Cardiac fibroblast (primary cell): Measurements from ENCODE around the gene TBC1D9.

ENCODE experiments used
- DNase-seq, 2 donors: peaks; one replicate each; pipeline versions ENCODE4 v3.0.0 to v3.0.0-alpha.2; 2010; ENCODE audit warnings: low read depth in 2 of 2
- H3K4me3 ChIP-seq, 2 donors: replicated peaks in 1 of 2; 1 replicate in 1 of 2; 2 replicates in 1 of 2; pipeline ENCODE4 v1.5.1; 2011; ENCODE audit warnings: low read depth in 2 of 2, low read length in 2 of 2, mild to moderate bottlenecking in 2 of 2, moderate library complexity in 1 of 2
- CTCF ChIP-seq: IDR thresholded peaks from one replicate; pipeline ENCODE4 v1.5.1; 2011; ENCODE audit warnings: low read depth, mild to moderate bottlenecking, low read length, inconsistent platforms

The TBC1D9 gene

DNA sequence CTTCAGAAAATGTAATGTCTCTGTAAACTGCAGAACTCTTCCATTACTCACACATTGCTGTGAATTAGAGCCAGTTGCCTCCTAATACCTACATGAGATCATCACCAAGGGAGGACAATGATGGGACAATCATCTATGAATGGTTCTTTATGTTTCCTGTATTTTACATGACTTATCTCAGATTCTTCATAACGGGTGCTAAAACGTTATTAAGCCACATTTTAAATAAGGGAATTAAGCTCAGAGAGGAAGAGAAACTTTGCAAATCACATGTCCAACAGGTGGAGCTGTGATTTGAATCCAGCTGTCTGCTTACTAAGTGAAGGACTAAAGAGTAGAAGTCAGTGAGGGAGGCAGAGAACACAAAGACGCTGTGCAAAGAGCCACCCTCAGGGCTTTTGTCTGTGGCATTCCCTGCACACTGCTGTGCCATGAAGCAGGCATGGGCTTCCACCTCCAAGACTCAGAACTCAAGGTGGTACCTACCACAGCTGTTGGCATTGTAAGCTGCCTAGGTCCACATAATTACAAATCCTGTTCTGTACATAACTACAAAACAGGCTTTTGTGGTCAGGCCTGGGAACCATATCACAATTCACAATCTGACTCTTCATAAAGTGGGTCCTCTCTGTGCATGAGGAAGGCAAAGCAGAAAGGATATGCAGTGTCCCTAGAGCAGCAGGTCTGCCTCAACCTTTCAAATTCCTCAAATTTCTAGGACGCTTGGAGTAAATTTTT is 12.8 kb downstream of the TBC1D9 start:
- peak; percentile 3 for TF ChIP-seq CTCF
- DNase-seq: peak in 1 of 2 donors; percentile 71
- H3K4me3 ChIP-seq: no peak overlapping the region

DNA sequence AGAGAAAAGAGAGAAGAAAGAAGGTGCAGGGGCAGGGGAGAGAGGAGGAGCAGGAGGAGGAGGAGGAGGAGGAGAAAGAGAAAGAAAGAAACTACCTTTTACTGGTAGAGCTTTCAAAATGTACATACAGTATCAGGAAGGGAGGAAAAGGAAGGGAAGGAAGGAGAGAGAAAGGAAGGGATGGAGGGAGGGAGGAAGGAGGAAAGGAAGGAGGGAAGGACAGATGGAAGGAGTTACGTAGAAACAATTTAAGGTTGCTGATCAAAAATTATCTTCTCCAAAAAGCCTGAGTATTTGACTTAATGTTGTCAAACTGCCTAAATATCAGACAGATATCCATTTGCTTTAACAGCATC is 13.4 kb downstream of the TBC1D9 start:
- DNase-seq: no peak
- TF ChIP-seq CTCF: no peak
- peak overlapping the region in 1 of 2 donors; percentile 19 for H3K4me3 ChIP-seq

- no peak for TF ChIP-seq CTCF
- no peak overlapping the region for H3K4me3 ChIP-seq
- DNase-seq: no peak
Measured at GRCh38 chr4:140740906-140741670, 15.1 kb downstream of the TBC1D9 start.

DNA sequence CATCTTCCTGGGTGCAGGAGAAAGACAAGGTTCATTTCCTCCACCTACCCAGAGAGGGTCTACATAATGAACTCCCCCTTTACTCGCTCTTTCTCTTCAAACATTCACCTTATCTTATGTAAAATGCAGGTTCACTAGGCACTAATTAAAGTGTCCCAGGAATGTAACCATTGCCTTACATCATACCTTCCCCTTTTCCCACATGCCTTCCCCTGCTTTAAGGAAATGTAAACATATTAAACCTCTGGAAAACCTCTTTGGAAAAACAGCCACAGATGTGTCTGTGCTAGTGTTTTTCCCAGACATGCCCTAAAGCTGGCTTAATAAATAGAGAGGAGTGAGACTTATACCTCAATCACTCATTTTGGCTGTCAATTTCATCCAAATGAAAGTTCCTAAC is 15.8 kb downstream of the TBC1D9 start:
- no peak for DNase-seq
- TF ChIP-seq CTCF: no peak
- H3K4me3 ChIP-seq: no peak overlapping the region

DNA sequence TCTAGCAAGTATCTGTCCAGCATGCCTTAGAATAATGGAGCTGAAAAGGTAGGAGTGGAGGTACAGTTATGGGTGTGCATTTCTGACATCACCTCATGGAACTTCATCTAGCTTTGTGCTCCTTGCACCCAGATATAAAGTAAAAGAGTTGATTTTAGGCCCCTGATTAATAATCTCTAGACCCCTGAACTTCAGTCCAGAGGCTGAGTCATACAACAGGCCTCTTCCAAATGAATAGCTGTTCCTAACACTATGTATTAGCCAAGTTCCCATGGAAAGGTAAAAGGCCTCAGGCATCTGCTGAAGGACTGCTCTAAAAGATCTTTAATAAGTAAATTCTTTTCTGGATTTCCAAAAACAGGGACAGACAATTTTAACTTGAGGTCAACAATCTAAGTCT is 16.2 kb downstream of the TBC1D9 start:
- DNase-seq: no peak
- H3K4me3 ChIP-seq: no peak overlapping the region
- TF ChIP-seq CTCF: no peak

GRCh38 chr4:140738139-140738538 is 18.0 kb downstream of the TBC1D9 start:
- no peak for DNase-seq
- no peak for TF ChIP-seq CTCF
- H3K4me3 ChIP-seq: no peak overlapping the region
